IMR-90 (cell line): ENCODE results near the gene RAB3A. TPM values are rescaled to one million over a fixed set of nuclear protein-coding genes. Genes with fewer than 3 reads are reported as not detected.

Source experiments
- ATAC-seq: fragments of 200-7000 bp; cut with Tn5 transposase; 2 replicates; pipeline ENCODE4 v1.9.1; 2020; ENCODE audit warnings: low read depth, mild to moderate bottlenecking, moderate library complexity
- BruUV-seq: library from RNA; stranded (reverse); fragments of 400-500 nt; replicated peaks from 2 replicates; lab custom pipeline; 2021; lab: Mats Ljungman, UMichigan
- CTCF ChIA-PET: fragments of 300-600 bp; formaldehyde crosslinking; extraction: SDS; loops from one replicate; lab custom pipeline; 2021; ENCODE audit warnings: antibody characterized with exemption; lab: Yijun Ruan, JAX
- POLR2A ChIA-PET: fragments of 300-600 bp; sonication (Branson Sonifier 250); formaldehyde crosslinking; loops from one replicate; lab custom pipeline; 2022; ENCODE audit warnings: antibody characterized with exemption; ENCODE audit not compliant: unreplicated experiment; lab: Charles Lee
- DNase-seq: peaks from one replicate; pipeline ENCODE4 v3.0.0; 2013
- H2AFZ ChIP-seq: replicated peaks from 2 replicates; pipeline ENCODE3; 2013; ENCODE audit warnings: low read length, mild to moderate bottlenecking; ENCODE audit not compliant: poor library complexity
- H2AK5ac ChIP-seq: 2 replicates; pipeline ENCODE4 v1.6.1; 2013; ENCODE audit warnings: low read depth, low read length, inconsistent platforms
- H2AK9ac ChIP-seq: replicated peaks from 2 replicates; pipeline ENCODE3; 2013; ENCODE audit warnings: mild to moderate bottlenecking, low read depth, low read length, moderate library complexity; ENCODE audit not compliant: poor library complexity
- H2BK120ac ChIP-seq: 2 replicates; pipeline ENCODE4 v1.6.1; 2013; ENCODE audit warnings: low read depth, low read length, inconsistent platforms
- H2BK15ac ChIP-seq: 3 replicates; pipeline ENCODE4 v1.6.1; 2013; ENCODE audit warnings: low read depth, low read length, inconsistent platforms
- H2BK20ac ChIP-seq: 2 replicates; pipeline ENCODE4 v1.6.1; 2013; ENCODE audit warnings: low read depth, mild to moderate bottlenecking, inconsistent platforms, low read length, moderate library complexity
- H2BK5ac ChIP-seq: 2 replicates; pipeline ENCODE4 v1.6.1; 2013; ENCODE audit warnings: mild to moderate bottlenecking, low read depth, low read length, inconsistent platforms; ENCODE audit not compliant: poor library complexity, severe bottlenecking
- H3K14ac ChIP-seq: replicated peaks from 2 replicates; pipeline ENCODE4 v1.6.1; 2013; ENCODE audit warnings: low read depth, low read length, inconsistent platforms
- H3K18ac ChIP-seq: 2 replicates; pipeline ENCODE4 v1.6.1; 2013; ENCODE audit warnings: low read depth, low read length, control low read depth
- H3K23ac ChIP-seq: 2 replicates; pipeline ENCODE4 v1.6.1; 2013; ENCODE audit warnings: low read depth, low read length, inconsistent platforms
- H3K27ac ChIP-seq: 2 replicates; pipeline ENCODE4 v1.5.1; 2013; ENCODE audit warnings: mild to moderate bottlenecking, control low read depth, low read length; ENCODE audit not compliant: insufficient read depth
- H3K27me3 ChIP-seq: 2 replicates; pipeline ENCODE4 v1.6.1; 2013; ENCODE audit warnings: low read length; ENCODE audit not compliant: control insufficient read depth, insufficient read depth
- H3K36me3 ChIP-seq: 2 replicates; pipeline ENCODE4 v1.6.1; 2013; ENCODE audit warnings: low read length, mixed read lengths; ENCODE audit not compliant: control insufficient read depth, insufficient read depth
- H3K4ac ChIP-seq: 2 replicates; pipeline ENCODE4 v1.6.1; 2013; ENCODE audit warnings: low read depth, low read length, inconsistent platforms
- H3K4me1 ChIP-seq: 2 replicates; pipeline ENCODE4 v1.6.1; 2013; ENCODE audit warnings: low read length, mixed read lengths; ENCODE audit not compliant: control insufficient read depth, insufficient read depth
- H3K4me2 ChIP-seq: 2 replicates; pipeline ENCODE4 v1.6.1; 2013; ENCODE audit warnings: low read depth, mild to moderate bottlenecking, control low read depth, low read length, moderate library complexity
- H3K4me3 ChIP-seq: 2 replicates; pipeline ENCODE4 v1.5.1; 2013; ENCODE audit warnings: low read depth, mild to moderate bottlenecking, control low read depth, low read length, moderate library complexity; ENCODE audit not compliant: insufficient read depth
- H3K56ac ChIP-seq: 2 replicates; pipeline ENCODE4 v1.6.1; 2013; ENCODE audit warnings: low read length, inconsistent platforms; ENCODE audit not compliant: insufficient read depth; ENCODE audit errors: extremely low read depth
- H3K79me1 ChIP-seq, 2 experiments: 2 replicates each; pipeline ENCODE4 v1.6.1; 2013; ENCODE audit warnings: low read length in 2 of 2, inconsistent platforms in 1 of 2, low read depth in 1 of 2
- H3K9ac ChIP-seq: 2 replicates; pipeline ENCODE4 v1.6.1; 2013; ENCODE audit warnings: low read depth, low read length, control low read depth
- H3K9me1 ChIP-seq: 2 replicates; pipeline ENCODE4 v1.6.1; 2013; ENCODE audit warnings: low read length, inconsistent platforms; ENCODE audit not compliant: insufficient read depth
- H3K9me3 ChIP-seq: 2 replicates; pipeline ENCODE4 v1.6.1; 2013; ENCODE audit warnings: low read length; ENCODE audit not compliant: control insufficient read depth, insufficient read depth
- H4K20me1 ChIP-seq: 2 replicates; pipeline ENCODE4 v1.6.1; 2013; ENCODE audit warnings: low read length, inconsistent platforms; ENCODE audit not compliant: insufficient read depth
- H4K5ac ChIP-seq: 2 replicates; pipeline ENCODE4 v1.6.1; 2013; ENCODE audit warnings: mild to moderate bottlenecking, low read depth, low read length, control low read depth
- H4K8ac ChIP-seq, 2 experiments: 2 replicates each; pipeline ENCODE4 v1.6.1; 2013; ENCODE audit warnings: low read depth in 2 of 2, low read length in 2 of 2, control low read depth in 1 of 2, inconsistent platforms in 1 of 2
- H4K91ac ChIP-seq: 2 replicates; pipeline ENCODE4 v1.6.1; 2013; ENCODE audit warnings: low read depth, low read length, inconsistent platforms; ENCODE audit not compliant: insufficient read depth
- RAD21 ChIP-seq: IDR thresholded peaks from 2 replicates; pipeline ENCODE4 v1.6.1; 2012; ENCODE audit warnings: low read length, improper control_type of control experiment
- WGBS, 2 experiments: methylation state at CpG; one replicate each; pipeline versions ENCODE4 v1.1.5 to v1.1.7; 2013; ENCODE audit warnings: missing lambda C conversion rate in 2 of 2; ENCODE audit not compliant: insufficient read length in 1 of 2; ENCODE audit errors: extremely low coverage in 2 of 2; 5-methylcytosine and 5-hydroxymethylcytosine counted together
- dilution Hi-C: fragments of 300-500 bp; cut with HindIII; formaldehyde crosslinking; loops from one replicate; pipeline ENCODE4 v1.14.3; 2018; ENCODE audit warnings: low sequenced_read_pairs; ENCODE audit not compliant: unreplicated experiment
- in situ Hi-C: fragments of 300-500 bp; cut with MboI; formaldehyde crosslinking; loops from 3 replicates; pipeline ENCODE4 v1.14.3; 2019; ENCODE audit warnings: low sequenced_read_pairs, inconsistent platforms, mixed read lengths
- intact Hi-C: fragments of 100-400 bp; cut with micrococcal nuclease; formaldehyde crosslinking; loops from 2 replicates; pipeline ENCODE4 v1.10.0; 2022
- polyA plus RNA-seq, 3 experiments: library from polyadenylated mRNA; depleted of rRNA; stranded (reverse); fragments of >200 nt; gene quantifications; 2 replicates each; pipeline ENCODE4 v1.2.3, GENCODE V29; 2012; ENCODE audit warnings: low replicate concordance in 1 of 3
- total RNA-seq: library from RNA; depleted of rRNA; stranded (reverse); fragments of >200 nt; gene quantifications from 2 replicates; pipeline ENCODE4 v1.2.3, GENCODE V29; 2012

Gene RAB3A
- total and polyA plus RNA-seq, 2 of the 4 experiments (the other 2 are of a cell fraction), result 3.0 to 13.6 TPM

GRCh38 chr19:18225355-18225701, 21.5 kb upstream of the RAB3A start:
- Histone ChIP-seq H3K9me3 (no peaks in the 10 kb centered on the region), H3K56ac (no peak overlapping the region), H3K9ac (no peak overlapping the region), H2BK20ac (no peak overlapping the region), H3K4ac (no peak overlapping the region), H3K4me2 (no peak overlapping the region), H3K23ac (no peak overlapping the region), H3K4me3 (no peak overlapping the region), H2BK120ac (no peak overlapping the region), H2BK5ac (no peak overlapping the region), H4K5ac (no peak overlapping the region; the same call in 1 of the 2 replicates), H3K18ac (no peak overlapping the region), H4K8ac (no peak overlapping the region; a peak in 1 of 4 replicates), H4K91ac (no peak overlapping the region), H3K36me3 (no peaks in the 10 kb centered on the region), H3K14ac (no peak overlapping the region), H3K27me3 (peaks cover 6% of the 10 kb centered on the region; the same call in 1 of the 2 replicates), H3K79me1 (no peaks in the 10 kb centered on the region), H3K9me1 (peaks cover 2% of the 10 kb centered on the region; the same call in 1 of the 2 replicates), H2BK15ac (no peak overlapping the region), H3K27ac (no peak overlapping the region), H2AFZ (peak overlapping the region; percentile 96), H3K4me1 (peaks cover 7% of the 10 kb centered on the region), H4K20me1 (no peaks in the 10 kb centered on the region), H2AK5ac (peak overlapping the region; percentile 20; the same call in 1 of the 2 replicates), H2AK9ac (peak overlapping the region; percentile 7)
- in situ Hi-C loops (no loop called here), intact Hi-C loops (no loop called here), dilution Hi-C loops (no loop called here)
- no peak for TF ChIP-seq RAD21
- no peak for ATAC-seq
- BruUV-seq, result no TSS peak
- ChIA-PET POLR2A (no interaction called here), CTCF (no interaction called here)
- WGBS, 2 experiments, result 24% methylated on average over 5 of the region's 16 CpGs; no CpG with 5 or more reads in 1 of the 2 experiments
- no peak for DNase-seq
